Germinal center (tissue), 1 donor: Measurements from ENCODE around the gene GAREM1.
"Not testable (repeated sequence)": the region's sequence is repeated elsewhere in the genome, so short reads cannot be mapped to it uniquely, and the experiment has no call there.

Experiments
- DNase-seq: peaks from one replicate; pipeline ENCODE4 v3.0.0; 2012; ENCODE audit warnings: mixed read lengths, low spot score

GAREM1 gene

DNA sequence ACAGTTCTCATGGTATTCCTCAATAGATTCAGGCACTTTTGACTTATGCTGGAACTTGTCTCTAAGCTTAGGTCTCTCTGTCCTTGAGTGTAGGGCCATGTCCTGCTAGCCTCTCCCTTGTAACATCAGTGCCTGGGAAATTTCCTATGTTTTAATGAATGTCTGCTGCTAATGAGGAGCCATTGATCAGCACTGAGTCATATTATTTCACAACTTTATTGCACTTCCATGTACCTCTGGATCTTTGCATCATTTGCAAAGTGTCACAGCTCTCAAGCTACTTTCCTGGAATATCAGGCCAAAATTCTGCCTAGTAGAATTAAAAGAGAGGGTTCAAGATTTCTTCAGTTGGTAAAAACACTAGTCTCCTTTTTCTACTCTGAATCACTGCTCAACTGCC is 102.5 kb downstream of the GAREM1 start:
- no peak for DNase-seq

DNA sequence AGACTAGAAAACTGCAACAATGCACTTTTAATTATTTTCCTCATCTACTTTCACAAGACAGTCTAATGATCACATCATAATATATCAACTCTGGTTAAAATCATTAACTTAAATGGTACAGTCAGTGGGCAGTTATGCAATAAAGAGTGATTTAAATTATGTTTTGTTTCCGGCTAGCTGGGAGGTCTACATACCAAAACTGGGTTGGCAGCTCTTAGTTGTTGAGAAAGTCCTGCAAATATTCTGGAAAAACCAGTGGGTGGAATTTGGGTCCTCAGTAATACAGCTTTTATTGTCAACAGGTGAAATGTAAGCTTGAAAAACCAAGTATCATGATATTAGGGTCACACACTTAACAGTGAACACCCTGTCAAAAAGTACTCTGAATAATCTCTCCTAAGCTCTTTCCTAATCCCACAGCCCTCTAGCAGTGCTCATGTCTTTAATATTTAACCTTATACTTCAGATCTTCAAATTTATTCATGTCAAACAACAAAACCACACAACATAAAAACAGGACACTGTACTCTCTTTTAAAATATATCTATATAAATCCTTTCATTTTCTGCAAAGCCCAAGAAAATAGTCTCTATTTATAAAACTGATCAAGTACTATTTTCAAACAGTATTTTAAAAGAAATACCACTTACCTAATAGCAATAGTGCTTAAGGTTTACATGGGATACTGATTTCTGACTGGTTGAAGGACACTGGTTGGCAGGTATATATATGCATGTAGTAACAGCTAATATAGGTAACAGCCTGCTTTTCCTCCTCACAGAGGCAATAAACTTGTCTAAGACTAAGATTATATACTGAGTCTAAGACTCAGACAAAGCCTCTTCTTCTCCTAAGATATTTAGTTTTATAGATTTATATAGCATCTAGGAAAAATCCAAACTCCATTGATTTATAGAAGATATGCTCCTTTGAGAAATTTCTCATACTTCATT is 103.8 kb downstream of the GAREM1 start:
- DNase-seq: no peak

DNA sequence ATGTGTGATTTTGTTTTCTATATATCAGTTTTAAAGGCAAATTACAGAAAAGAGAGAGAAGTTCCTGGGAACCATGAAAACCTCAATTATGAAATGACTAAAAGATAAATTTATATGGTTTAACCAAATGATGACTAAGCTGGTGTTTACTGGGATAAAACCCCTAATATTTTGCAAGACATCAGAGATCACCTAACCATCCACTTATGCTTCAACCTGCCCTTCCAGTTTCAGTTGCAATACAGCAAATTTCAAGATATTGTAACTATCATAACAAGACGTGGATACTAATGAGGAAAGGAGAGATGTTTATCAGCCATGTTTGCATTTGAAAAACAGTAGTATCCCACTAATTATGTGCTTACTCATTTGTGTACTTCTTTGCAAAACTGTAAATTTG is 108.2 kb downstream of the GAREM1 start:
- no peak for DNase-seq

DNA sequence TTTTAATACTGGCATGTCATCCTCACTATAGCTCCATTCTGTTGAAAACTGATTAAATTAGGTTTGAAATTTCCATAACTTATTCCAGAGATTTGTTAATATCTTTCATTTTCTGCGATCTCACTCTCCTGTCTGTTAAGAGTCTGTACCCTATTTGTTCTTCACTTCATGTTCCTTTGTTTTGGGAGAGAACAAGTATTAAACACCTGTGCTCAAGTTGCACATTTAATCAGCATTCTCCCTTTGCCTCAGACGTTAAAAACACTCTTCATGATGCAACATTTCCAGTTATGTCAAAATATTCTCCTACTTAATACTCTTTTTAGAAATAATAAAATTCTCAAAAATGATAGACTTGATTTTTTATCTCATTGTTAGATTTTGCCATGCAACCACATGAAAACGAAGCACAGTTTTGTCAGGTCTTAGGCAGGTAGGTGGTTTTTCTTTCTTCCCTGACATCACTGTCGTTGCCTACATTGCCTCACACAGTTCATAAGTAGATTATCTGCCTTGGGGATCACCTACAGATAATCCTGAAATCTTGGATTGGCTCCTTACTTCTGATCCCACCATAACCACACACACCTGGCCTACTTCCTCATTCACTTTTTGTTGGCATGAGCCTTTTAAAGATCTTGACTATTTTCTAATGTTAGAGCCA is 109.9 kb downstream of the GAREM1 start:
- DNase-seq: no peak

DNA sequence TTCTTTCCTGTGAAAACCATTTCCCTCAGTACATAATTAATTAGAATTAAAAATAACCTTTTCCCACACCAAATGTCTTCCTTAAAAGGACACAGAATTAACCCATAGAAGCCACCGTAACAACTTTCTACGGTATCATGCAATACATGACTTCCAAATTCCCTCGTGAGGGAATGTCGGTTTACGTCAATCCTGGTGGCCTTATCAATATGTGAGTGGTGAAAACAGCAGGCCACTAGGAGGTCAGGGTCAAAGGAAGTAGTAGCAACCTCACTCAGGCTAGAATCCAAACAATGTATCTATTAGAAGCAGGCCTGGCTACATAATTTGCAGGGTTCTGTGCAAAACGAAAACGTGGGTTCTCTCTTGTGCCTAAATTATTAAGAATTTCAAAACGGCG is 112.2 kb downstream of the GAREM1 start:
- no peak for DNase-seq

DNA sequence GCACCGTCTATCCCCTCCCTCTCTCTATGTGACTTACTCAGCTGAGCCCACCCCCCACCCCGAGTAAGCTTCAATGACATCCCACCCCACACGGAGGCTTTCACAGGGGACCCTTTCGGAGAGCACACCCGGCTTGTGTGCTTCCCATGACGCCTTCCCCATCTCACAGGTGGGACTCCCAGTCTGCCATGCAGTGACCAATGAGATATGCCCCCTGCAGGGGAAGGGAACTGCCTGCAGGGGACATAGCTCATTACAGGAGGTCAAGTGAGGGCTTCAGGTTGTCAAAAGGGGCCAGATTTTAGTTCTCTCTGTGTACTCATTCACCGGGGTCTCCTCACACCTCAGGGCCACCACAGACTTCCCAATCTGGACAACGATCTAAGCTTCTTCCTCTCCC is 112.6 kb downstream of the GAREM1 start:
- DNase-seq: no peak

DNA sequence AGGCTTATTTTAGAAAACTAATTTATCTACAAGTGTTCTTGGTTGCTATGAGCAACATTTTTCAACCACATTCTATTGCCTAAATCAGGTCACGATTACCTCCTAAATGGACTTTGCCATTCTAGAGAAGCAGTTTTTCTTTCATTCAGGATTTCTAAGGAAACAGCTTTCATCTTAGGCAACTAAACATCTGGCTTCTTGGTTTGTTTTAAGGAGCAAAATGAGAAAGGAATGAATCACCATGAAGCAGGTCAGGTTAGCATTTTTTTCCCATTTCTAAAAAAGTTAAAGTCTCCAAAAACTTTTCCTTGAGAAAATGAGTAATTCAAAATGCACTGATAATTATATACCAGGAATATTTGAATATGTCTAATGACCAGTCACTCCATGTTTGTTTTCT is 114.8 kb downstream of the GAREM1 start:
- no peak for DNase-seq

DNA sequence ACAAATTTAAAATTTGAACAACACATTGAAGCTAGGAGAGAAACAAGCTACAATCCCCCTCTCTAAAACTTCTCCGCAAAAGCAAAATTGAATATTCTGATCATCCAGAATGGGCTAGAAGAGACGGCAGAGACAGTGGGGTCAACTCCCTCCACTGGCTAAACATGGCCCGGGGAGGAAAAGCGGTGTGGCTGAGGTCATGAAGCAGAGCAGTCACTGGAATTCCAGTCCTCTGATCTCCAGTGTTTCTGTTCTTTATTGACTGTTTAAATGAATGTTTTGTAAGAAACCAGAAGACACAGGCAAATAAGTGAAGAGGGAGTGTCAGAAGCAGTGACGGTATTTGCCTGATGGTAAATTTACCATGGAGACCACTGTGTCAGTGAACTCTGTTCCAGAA is 116.2 kb downstream of the GAREM1 start:
- no peak for DNase-seq

DNA sequence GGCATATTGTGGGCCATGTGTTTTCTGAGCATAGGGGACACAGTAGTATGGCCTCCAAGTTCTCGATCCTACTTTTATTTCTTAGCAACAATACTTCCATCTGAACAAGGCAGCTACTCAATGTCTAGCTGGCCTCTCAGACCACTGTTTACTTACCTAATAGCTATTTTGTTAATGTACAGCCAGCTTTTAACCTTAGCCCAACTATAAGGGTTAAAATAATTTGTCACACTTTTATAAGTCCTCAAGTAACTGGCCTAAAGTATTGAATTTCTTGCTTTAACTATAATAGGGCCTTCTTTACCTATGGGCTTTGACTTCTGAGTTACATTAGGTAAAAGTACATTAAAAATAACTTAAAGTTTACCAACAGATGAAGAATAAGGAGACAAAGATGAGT is 117.4 kb downstream of the GAREM1 start:
- no peak for DNase-seq

DNA sequence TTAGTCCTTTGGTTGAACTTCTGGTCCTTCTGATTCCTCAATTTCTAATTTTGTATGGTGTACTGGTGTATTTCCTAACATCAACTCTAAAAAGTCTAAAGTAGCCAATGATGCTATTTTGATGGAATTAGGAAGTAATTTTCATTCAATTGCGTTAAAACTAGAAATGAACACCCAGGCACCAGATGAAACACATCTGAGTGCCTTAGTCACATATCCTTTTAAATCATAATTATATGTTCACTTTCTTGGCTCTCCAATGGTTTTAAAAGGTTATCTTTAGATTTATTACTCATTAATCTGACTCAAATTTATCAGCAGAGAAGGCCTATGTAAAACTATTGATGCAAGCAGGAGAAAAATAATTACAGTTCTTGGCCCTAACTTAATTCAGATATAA is 119.7 kb downstream of the GAREM1 start:
- DNase-seq: no peak

DNA sequence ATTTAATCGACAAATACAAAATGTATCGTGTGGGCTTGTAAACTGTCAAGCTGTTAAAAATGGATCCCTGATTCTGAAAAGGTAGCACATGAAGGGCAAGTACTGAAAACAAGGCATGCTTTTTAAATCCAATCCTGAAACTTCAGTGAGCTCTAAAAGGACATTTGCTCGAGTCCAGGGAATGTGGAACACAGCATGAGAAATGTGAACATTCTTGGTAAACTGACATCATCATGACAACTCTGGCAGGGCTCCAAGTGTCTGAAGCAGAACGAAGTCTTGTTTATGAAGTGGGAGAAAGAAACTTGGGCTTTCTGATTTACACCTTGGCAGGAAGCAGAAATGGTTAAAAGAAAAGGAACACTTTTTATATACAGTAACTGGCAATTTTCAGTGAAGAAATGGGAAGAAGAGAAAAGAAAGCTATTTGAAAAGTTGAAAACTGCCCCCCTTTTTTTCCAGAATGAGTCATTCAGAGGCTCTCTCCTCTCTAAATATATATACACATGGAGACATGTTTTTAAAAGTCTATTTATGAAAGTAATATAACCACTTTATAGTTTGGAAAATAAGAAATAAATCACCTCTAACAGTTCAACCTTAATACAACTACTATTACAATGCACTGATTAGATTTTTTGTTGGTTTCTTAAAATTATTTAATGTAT is 120.8 kb downstream of the GAREM1 start:
- DNase-seq: no peak

DNA sequence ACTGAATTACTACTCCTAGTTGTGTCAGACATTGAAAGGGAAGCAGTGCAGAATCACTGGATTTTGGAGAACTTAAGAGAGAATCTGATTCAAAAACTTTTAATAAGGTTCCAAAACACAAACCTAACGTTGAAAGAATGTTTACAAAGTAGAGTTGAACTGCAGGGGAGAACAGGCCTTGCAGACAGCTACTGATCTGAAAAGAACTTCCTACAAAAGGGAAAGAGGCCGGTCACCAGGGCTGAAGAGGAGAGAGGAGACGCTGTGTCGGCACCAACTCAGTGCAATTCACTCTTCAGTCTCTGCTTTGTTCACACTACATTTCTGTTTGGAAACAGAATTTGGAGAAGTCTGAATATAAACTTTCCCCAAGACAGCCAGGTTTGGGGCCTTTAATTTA is 124.0 kb downstream of the GAREM1 start:
- no peak for DNase-seq

DNA sequence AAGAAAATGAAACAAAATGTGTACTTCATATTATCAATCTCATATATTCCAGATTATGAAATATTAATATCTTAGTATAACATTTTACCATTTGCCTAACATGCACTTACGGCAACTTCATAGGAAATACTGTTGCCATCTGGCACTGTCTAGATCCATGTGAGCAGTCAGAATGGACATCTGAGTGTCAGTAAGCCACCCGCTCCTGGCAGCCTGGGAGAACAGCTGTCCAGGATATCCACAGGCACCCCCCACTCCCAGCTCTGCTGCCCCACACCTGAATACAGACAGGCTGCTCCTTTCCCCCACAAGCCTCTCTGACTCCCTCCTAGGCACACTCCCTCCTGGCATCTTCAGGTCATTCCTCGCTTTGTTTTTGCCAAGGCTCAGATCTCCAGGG is 127.0 kb downstream of the GAREM1 start:
- DNase-seq: no peak

DNA sequence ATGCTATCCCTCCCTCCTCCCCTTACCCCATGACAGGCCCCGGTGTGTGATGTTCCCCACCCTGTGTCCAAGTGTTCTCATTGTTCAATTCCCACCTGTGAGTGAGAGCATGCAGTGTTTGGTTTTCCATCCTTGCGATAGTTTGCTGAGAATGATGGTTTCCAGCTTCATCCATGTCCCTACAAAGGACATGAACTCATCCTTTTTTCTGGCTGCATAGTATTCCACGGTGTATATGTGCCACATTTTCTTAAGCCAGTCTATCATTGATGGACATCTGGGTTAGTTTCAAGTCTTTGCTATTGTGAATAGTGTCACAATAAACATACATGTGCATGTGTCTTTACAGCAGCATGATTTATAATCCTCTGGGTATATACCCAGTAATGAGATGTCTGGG is 129.6 kb downstream of the GAREM1 start:
- DNase-seq: not testable (repeated sequence)

DNA sequence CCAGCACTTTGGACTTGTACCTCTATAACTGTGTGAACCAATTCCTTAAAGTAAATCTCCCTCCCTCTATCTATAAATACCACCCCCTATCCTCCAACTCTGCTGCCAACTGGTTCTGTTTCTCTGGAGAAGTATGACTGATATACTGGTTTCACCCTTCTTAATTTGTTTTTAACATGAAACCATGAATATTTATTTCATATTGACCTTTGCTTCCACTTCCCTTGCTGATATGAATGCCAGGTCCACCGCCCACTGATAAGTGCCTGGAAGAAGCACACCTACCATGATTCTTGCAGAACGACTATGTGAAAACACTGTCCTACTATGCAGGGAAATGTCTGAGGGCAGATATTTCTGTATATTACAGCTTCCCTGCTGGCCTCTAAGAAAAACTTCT is 131.6 kb downstream of the GAREM1 start:
- no peak for DNase-seq

DNA sequence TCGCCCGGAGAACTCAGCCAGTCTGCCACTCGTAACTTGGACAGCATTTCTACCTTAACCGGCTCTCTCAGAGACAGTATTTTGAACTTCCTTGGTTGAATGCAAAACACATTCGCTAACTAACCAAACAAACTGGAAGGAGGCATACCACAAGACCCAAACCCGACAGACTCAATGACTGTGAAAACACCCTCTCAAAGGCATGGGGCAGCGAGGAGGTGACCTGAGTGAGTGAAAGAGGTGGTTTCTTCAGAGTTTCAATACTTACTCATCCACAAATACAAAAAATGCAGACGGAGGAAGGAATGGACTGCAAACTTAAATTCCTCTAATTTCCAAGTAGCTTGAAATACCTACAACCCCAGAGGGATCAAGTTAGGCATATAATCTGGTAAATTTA is 132.9 kb downstream of the GAREM1 start:
- no peak for DNase-seq

DNA sequence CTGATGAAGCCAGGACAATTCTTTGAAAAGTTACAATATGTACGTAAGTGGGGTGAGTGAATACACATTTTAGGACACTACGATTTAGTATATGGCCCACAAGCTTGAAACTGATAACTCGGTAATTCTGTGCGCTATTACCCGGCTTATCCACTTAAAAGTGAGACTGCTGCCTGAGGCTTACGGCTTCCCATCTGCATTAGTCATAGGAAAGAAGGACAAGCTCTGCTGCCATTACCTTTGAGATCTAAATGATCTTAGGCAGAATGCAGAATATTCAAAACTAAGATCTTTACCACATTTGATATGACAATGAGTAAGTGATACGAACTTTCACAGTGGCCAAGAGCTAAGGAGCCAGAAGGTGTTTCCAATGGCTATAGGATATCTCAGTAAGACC is 133.3 kb downstream of the GAREM1 start:
- no peak for DNase-seq

DNA sequence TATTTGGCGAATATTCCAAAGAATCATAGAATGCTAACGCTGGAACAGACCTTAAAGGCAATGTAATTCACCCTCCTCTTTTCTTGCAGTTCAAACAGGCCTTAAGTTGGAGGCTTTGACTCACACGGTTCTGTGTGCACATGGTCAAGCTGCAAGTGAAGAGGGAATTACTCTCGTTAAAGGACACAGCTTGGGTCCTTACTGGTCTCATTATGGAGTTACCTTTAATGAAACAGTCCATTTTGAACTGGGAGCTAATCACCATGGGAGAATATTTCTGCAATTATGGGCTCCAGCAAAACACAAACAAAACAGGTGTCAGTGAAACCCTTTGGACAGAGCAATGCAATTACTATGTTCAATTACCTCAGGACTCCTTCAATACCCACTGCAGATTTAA is 135.5 kb downstream of the GAREM1 start:
- DNase-seq: no peak

DNA sequence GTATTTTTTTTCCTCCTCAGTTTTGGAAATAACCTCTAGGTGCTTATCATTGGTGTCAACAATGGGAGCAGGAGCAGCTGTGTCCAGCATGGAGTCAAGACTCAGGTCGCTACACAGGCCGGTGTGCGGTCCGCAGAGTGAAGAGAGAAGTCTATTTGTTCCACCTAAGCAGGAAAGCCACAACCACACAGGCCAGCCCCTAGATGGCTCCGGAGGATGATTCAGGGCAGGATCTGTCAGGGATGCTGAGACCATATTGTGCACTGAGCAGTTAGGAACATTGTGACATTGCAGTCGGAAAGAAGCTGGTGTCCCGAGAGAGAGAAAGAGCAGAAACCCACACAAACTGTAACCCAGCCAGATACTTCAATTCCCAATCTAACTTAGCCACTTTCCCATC is 136.9 kb downstream of the GAREM1 start:
- no peak for DNase-seq

DNA sequence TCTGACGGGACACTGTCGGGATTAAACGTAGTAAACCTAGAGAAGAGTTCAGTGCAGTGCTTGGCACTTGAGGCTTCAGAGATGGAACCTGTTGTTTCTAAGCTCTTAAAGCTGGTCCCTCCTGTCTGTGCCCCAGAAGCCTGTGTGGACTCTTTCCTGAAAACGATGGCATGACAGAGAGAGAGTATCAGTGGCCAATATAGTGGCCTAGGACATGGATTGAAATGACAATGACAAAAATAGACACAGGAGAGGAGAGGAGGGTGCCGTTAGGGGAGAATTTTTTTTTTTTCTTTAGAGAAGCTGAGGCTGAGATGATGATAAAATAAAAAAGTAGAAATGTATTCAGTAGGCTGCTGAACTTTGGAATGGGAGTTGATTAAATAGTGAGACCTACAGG is 138.0 kb downstream of the GAREM1 start:
- DNase-seq: no peak

DNA sequence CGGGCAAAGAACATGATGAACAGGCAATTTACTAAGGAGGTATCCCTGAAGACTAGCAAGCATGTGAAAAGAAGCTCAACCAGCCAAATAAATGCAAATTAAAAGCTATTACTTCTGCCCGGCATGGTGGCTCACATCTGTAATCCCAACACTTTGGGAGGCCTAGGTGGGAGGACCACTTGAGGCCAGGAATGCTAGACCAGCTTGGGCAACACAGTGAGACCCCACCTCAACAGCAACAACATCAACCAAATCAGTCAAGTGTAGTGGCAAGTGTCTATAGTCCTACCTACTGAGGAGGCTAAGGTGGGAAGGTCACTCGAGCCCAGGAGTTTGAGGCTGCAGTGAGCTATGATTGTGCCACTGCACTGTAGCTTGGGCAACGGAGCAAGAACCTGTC is 141.7 kb downstream of the GAREM1 start:
- DNase-seq: no peak

DNA sequence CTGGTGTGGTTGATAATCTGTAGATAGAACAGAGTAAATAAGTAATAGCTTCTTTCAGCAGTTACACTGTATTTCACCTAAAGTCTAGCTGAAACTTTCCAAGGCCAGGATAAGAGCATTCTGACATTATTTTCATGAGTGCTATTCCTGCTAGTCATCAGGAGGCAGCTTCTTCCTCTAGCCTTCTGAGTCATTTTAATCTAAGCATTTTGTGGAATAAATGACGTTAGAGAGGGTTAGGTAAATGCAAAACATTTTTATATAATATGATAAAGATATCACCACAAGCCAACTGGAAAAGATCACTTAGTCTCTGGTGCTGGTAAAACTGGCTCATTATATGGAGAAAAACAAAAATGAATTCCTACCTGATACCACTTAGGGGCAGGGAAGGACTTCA is 142.3 kb downstream of the GAREM1 start:
- no peak for DNase-seq
